OCI-LY3 (cell line): Measurements from ENCODE around the gene SLC23A3.

Experiments used
- H2AFZ ChIP-seq: fragments of 200-600, 300-600 bp; shearing (Covaris generic); 2 replicates; pipeline ENCODE4 v1.6.0; 2014; ENCODE audit warnings: antibody characterized with exemption, low read depth, low read length
- H3K27ac ChIP-seq: fragments of 200-600, 300-600 bp; sonication (generic); 2 replicates; pipeline ENCODE4 v1.5.1; 2014; ENCODE audit warnings: mild to moderate bottlenecking, low read length, moderate library complexity, mixed read lengths
- H3K27me3 ChIP-seq: fragments of 200-600, 300-600 bp; sonication (generic); 2 replicates; pipeline ENCODE4 v1.6.1; 2014; ENCODE audit warnings: low read depth, low read length, mixed read lengths
- H3K36me3 ChIP-seq: fragments of 200-600, 300-600 bp; sonication (generic); replicated peaks from 2 replicates; pipeline ENCODE3; 2014; ENCODE audit warnings: low read depth, low read length, mixed read lengths
- H3K4me1 ChIP-seq: fragments of 300-600, 200-600 bp; sonication (generic); 2 replicates; pipeline ENCODE4 v1.6.1; 2014; ENCODE audit warnings: low read length, mixed read lengths
- H3K4me2 ChIP-seq: fragments of 200-600, 300-600 bp; sonication (generic); 2 replicates; pipeline ENCODE4 v1.6.1; 2014; ENCODE audit warnings: low read length, mixed read lengths
- H3K4me3 ChIP-seq: fragments of 300-600, 200-600 bp; sonication (generic); 2 replicates; pipeline ENCODE4 v1.5.1; 2014; ENCODE audit warnings: antibody characterized with exemption, mild to moderate bottlenecking, low read length, moderate library complexity
- H3K79me2 ChIP-seq: fragments of 300-600, 200-600 bp; shearing (Covaris generic); 2 replicates; pipeline ENCODE4 v1.6.1; 2014; ENCODE audit warnings: mild to moderate bottlenecking, low read length, mixed read lengths
- H3K9ac ChIP-seq: fragments of 300-600, 200-600 bp; shearing (Covaris generic); 2 replicates; pipeline ENCODE4 v1.6.0; 2014; ENCODE audit warnings: mild to moderate bottlenecking, low read length, moderate library complexity
- H3K9me3 ChIP-seq: fragments of 200-600, 300-600 bp; shearing (Covaris generic); 2 replicates; pipeline ENCODE4 v1.6.1; 2014; ENCODE audit warnings: low read length, mixed read lengths; ENCODE audit not compliant: insufficient read depth
- H4K20me1 ChIP-seq: fragments of 200-600, 300-600 bp; sonication (generic); 2 replicates; pipeline ENCODE4 v1.6.1; 2016; ENCODE audit warnings: low read length, mixed read lengths; ENCODE audit not compliant: insufficient read depth
- CTCF ChIP-seq: fragments of 200-600, 300-600 bp; sonication (generic); IDR thresholded peaks from 2 replicates; pipeline ENCODE4 v1.5.1; 2014; ENCODE audit warnings: antibody characterized with exemption, low read length, low read depth
- EZH2phosphoT487 ChIP-seq: fragments of 200-600 bp; shearing (Covaris generic); IDR thresholded peaks from 2 replicates; pipeline ENCODE4 v1.6.1; 2018; ENCODE audit warnings: antibody characterized with exemption, mixed run types, low read depth

Gene SLC23A3

GRCh38 chr2:219126555-219126954 is 43.3 kb downstream of the SLC23A3 start:
- Histone ChIP-seq H3K9me3 (no peaks in the 10 kb centered on the region), H3K27me3 (no peaks in the 10 kb centered on the region), H2AFZ (no peak overlapping the region), H3K4me2 (no peak overlapping the region), H3K4me3 (no peak overlapping the region), H3K27ac (no peak overlapping the region), H3K36me3 (no peaks in the 10 kb centered on the region), H3K4me1 (peaks cover 10% of the 10 kb centered on the region), H3K9ac (no peak overlapping the region), H3K79me2 (no peaks in the 10 kb centered on the region), H4K20me1 (no peaks in the 10 kb centered on the region)
- no peak for TF ChIP-seq CTCF
- TF ChIP-seq EZH2phosphoT487 = no peak

DNA sequence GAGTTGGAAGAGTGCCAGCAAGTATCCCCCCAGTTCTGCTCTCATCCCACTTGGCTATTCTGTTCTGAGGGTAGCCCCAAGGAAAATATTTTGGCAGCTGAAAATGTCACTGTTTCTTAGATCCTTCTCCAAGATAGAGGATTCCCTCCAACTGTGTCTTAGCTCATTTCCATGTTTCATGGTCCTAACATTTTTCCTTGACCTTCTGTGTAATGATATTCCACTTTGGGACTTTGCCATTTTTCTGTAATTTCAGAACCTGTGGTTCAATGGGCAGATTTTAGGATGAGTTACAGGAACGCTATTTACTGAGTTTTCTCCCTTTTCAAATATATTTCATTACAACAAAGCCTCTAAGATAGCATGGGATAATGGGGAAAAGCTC is 44.0 kb downstream of the SLC23A3 start:
- no peaks in the 10 kb centered on the region for H3K9me3 ChIP-seq
- no peak overlapping the region for H3K9ac ChIP-seq

DNA sequence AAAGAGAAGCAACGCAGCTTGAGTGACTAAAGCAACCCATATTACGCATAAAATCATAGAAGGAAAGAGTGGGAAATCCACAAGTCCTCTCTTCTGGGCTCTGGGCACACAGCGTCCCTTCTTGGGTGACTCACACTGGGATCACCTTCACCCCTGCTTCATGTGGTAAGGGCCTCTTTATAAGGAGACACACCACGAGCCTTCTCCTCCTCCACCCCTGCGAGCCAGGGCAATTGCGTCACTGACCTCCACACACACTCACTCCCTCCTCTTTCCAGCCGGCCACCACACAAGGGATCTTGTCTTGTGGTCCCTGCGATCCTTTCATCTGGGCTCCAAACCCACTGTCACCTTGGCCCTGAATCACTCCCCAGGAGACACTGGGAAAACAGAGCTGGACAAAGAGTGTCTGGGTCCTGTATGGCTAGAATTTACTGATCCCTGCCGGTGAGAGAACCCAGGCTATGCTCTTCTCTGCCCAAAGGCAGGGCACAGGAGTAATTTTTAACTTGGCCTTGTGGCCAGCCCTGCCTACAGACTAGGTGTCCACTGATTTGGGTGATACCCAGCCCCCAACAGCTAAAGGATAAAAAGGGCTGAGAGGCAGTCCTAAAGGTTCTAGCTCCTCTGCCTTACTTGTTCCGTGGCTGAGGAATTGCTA is 44.5 kb downstream of the SLC23A3 start:
- H3K9me3 ChIP-seq = no peaks in the 10 kb centered on the region
- H3K4me2 ChIP-seq = no peak overlapping the region
- no peak for TF ChIP-seq CTCF
- no peak for TF ChIP-seq EZH2phosphoT487
- H3K36me3 ChIP-seq = no peaks in the 10 kb centered on the region
- no peak overlapping the region for H2AFZ ChIP-seq
- no peaks in the 10 kb centered on the region for H3K27me3 ChIP-seq
- no peaks in the 10 kb centered on the region for H3K79me2 ChIP-seq
- no peaks in the 10 kb centered on the region for H4K20me1 ChIP-seq
- H3K9ac ChIP-seq = no peak overlapping the region
- H3K4me1 ChIP-seq = peaks cover 10% of the 10 kb centered on the region
- no peak overlapping the region for H3K4me3 ChIP-seq
- H3K27ac ChIP-seq = no peak overlapping the region

More for the DNA sequence above, 44.0 kb downstream of the SLC23A3 start:
- Histone ChIP-seq H3K27me3 (no peaks in the 10 kb centered on the region), H3K79me2 (no peaks in the 10 kb centered on the region), H3K4me2 (no peak overlapping the region), H3K4me3 (no peak overlapping the region), H3K36me3 (no peaks in the 10 kb centered on the region), H2AFZ (no peak overlapping the region), H3K4me1 (peaks cover 10% of the 10 kb centered on the region), H3K27ac (no peak overlapping the region), H4K20me1 (no peaks in the 10 kb centered on the region)
- TF ChIP-seq EZH2phosphoT487 (no peak), CTCF (no peak)

DNA sequence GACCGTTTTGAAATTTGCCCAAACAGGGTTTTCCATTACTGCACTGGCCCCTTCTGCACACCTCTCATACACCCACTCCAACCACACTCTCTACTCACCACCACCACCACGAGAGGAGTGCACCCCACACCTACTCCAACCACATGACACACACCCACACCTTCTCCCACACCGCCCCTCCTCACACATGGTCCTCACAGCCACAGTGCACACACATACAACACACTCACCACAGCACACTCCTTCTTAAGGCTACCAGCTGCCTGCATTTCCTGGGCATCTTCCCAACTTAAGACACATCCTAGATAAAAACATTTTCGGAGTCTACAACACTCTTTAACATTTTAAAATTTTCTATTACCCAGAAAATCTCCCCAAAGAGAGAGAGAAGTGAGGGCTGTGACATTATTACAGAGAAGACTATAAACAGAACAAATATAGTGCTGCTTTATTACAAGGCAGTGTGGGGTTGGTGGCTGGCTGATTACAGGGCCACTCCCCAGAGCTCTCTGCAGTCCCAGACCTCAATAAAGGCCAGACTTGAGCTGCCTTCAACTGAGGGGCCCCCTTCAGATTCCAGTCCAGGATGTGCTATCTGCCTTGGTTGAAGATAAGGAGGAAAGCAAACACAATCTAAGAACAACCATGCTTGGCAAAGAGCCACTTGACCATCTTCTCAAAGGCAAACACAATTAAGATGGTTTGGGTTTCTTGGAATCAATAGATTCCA is 45.3 kb downstream of the SLC23A3 start:
- H3K9ac ChIP-seq = no peak overlapping the region
- no peak overlapping the region for H3K4me2 ChIP-seq
- no peak overlapping the region for H2AFZ ChIP-seq
- no peak overlapping the region for H3K27ac ChIP-seq
- H3K79me2 ChIP-seq = no peaks in the 10 kb centered on the region
- H3K4me1 ChIP-seq = peaks cover 10% of the 10 kb centered on the region
- no peaks in the 10 kb centered on the region for H3K9me3 ChIP-seq
- no peaks in the 10 kb centered on the region for H4K20me1 ChIP-seq
- H3K4me3 ChIP-seq = no peak overlapping the region
- H3K36me3 ChIP-seq = no peaks in the 10 kb centered on the region
- TF ChIP-seq CTCF (no peak), EZH2phosphoT487 (no peak)
- H3K27me3 ChIP-seq = no peaks in the 10 kb centered on the region
